Esophagus squamous epithelium (tissue), 4 donors: ENCODE data around the gene IYD.

Experiments used
- CTCF ChIP-seq, 6 experiments: fragments of 450-650 bp in 4 of 6; fragments of 200-600 bp in 2 of 6; sonication (generic) in 2 of 6; IDR thresholded peaks; one replicate each; pipeline ENCODE4 v1.5.1; 2016 to 2019; ENCODE audit warnings: antibody characterized with exemption in 6 of 6, mild to moderate bottlenecking in 4 of 6, moderate library complexity in 4 of 6
- POLR2A ChIP-seq, 4 donors: fragments of 450-650 bp; IDR thresholded peaks; one replicate each; pipeline ENCODE4 v1.6.1; 2017; ENCODE audit warnings: antibody characterized with exemption in 4 of 4, mild to moderate bottlenecking in 4 of 4, moderate library complexity in 3 of 4

GRCh38 chr6:150392452-150393220 lies 23.8 kb downstream of the IYD start:
- no peak for TF ChIP-seq CTCF (IDR thresholded peaks at IDR 0.05)
- no peak for TF ChIP-seq POLR2A (IDR thresholded peaks at IDR 0.05)
